Naive thymus-derived CD4-positive, alpha-beta T cell (primary cell): Measurements from ENCODE around the gene VPS13D. TPM values are rescaled to one million over a fixed set of nuclear protein-coding genes. Genes with fewer than 3 reads are reported as not detected.

Source experiments
- ATAC-seq: fragments of 150-1000 bp; cut with Tn5 transposase; 2 replicates; pipeline ENCODE4 v1.10.0; 2021; ENCODE audit warnings: mild to moderate bottlenecking, moderate library complexity
- CTCF ChIA-PET: fragments of 350-600 bp; sonication (Branson Sonifier 250); formaldehyde crosslinking; loops from one replicate; lab custom pipeline; 2021; ENCODE audit warnings: antibody characterized with exemption; lab: Charles Lee
- POLR2A ChIA-PET: fragments of 350-600 bp; sonication (Branson Sonifier 250); formaldehyde crosslinking; loops from one replicate; lab custom pipeline; 2021; ENCODE audit warnings: antibody characterized with exemption, inconsistent platforms; lab: Charles Lee
- DNase-seq, 9 donors: peaks; one replicate each; pipeline versions ENCODE4 v3.0.0 to v3.0.0-alpha.2; 2020 to 2022; ENCODE audit warnings: mixed read lengths in 1 of 9
- H3K27ac ChIP-seq: one replicate; pipeline ENCODE4 v1.7.0; 2013; ENCODE audit warnings: mild to moderate bottlenecking, low read depth, low read length, moderate library complexity
- H3K27me3 ChIP-seq, 2 donors: one replicate each; pipeline ENCODE4 v1.7.0; 2013; ENCODE audit warnings: low read length in 2 of 2, mild to moderate bottlenecking in 2 of 2, moderate library complexity in 2 of 2; ENCODE audit not compliant: control insufficient read depth in 2 of 2, insufficient read depth in 2 of 2
- H3K36me3 ChIP-seq, 3 experiments: 1 replicate in 2 of 3; 2 replicates in 1 of 3; pipeline ENCODE4 v1.7.0; 2013; ENCODE audit warnings: low read length in 3 of 3, mild to moderate bottlenecking in 3 of 3, moderate library complexity in 1 of 3; ENCODE audit not compliant: insufficient read depth in 3 of 3, control insufficient read depth in 2 of 3
- H3K4me1 ChIP-seq, 2 donors: one replicate each; pipeline ENCODE4 v1.7.0; 2013; ENCODE audit warnings: low read length in 2 of 2, mild to moderate bottlenecking in 2 of 2, moderate library complexity in 1 of 2; ENCODE audit not compliant: control insufficient read depth in 2 of 2, insufficient read depth in 2 of 2
- H3K4me3 ChIP-seq: 2 replicates; pipeline ENCODE4 v1.7.0; 2013; ENCODE audit warnings: mild to moderate bottlenecking, low read length
- H3K9me3 ChIP-seq, 3 experiments: 1 replicate in 2 of 3; 2 replicates in 1 of 3; pipeline ENCODE4 v1.7.0; 2013; ENCODE audit warnings: low read length in 3 of 3; ENCODE audit not compliant: control insufficient read depth in 2 of 3
- H3K27ac Mint-ChIP-seq, 9 donors: one replicate each; pipeline ENCODE4 v1.8.0; 2020 to 2022; ENCODE audit warnings: mixed read lengths in 9 of 9, mild to moderate bottlenecking in 8 of 9, moderate library complexity in 5 of 9, inconsistent platforms in 2 of 9
- H3K27me3 Mint-ChIP-seq, 5 donors: one replicate each; pipeline ENCODE4 v1.8.0; 2021 to 2022; ENCODE audit warnings: mixed read lengths in 5 of 5, mild to moderate bottlenecking in 1 of 5
- H3K36me3 Mint-ChIP-seq, 5 donors: one replicate each; pipeline ENCODE4 v1.8.0; 2020 to 2022; ENCODE audit warnings: mixed read lengths in 5 of 5, mild to moderate bottlenecking in 3 of 5, inconsistent platforms in 1 of 5
- H3K4me1 Mint-ChIP-seq, 7 donors: one replicate each; pipeline ENCODE4 v1.8.0; 2020 to 2022; ENCODE audit warnings: mixed read lengths in 7 of 7, mild to moderate bottlenecking in 3 of 7, inconsistent platforms in 1 of 7
- H3K4me3 Mint-ChIP-seq, 10 donors: one replicate each; pipeline ENCODE4 v1.8.0; 2020 to 2022; ENCODE audit warnings: mild to moderate bottlenecking in 10 of 10, mixed read lengths in 10 of 10, moderate library complexity in 6 of 10, inconsistent platforms in 2 of 10
- H3K9me3 Mint-ChIP-seq, 11 donors: one replicate each; pipeline ENCODE4 v1.8.0; 2020 to 2022; ENCODE audit warnings: mixed read lengths in 11 of 11, mild to moderate bottlenecking in 4 of 11, inconsistent platforms in 1 of 11, moderate library complexity in 1 of 11
- intact Hi-C, 2 donors: fragments of 100-400 bp; cut with micrococcal nuclease; formaldehyde crosslinking; loops; one replicate each; pipeline ENCODE4 v1.15.1; 2023
- polyA plus RNA-seq, 2 donors: library from polyadenylated mRNA; unstranded; fragments of 300-500 nt; fragmentation: Illumina TruSeq; gene quantifications; one replicate each; pipeline ENCODE4 v1.2.3, GENCODE V29; 2021
- total RNA-seq, 6 experiments: library from RNA in 5 of 6; stranded (reverse) in 5 of 6; gene quantifications; 1 replicate in 5 of 6; 2 replicates in 1 of 6; pipeline ENCODE4 v1.2.3 and lab custom pipeline; 2021 to 2026

VPS13D gene
- total and polyA plus RNA-seq, 7 experiments from 2014 or later, result 6.5 to 94.4 (median 73.2) TPM

DNA sequence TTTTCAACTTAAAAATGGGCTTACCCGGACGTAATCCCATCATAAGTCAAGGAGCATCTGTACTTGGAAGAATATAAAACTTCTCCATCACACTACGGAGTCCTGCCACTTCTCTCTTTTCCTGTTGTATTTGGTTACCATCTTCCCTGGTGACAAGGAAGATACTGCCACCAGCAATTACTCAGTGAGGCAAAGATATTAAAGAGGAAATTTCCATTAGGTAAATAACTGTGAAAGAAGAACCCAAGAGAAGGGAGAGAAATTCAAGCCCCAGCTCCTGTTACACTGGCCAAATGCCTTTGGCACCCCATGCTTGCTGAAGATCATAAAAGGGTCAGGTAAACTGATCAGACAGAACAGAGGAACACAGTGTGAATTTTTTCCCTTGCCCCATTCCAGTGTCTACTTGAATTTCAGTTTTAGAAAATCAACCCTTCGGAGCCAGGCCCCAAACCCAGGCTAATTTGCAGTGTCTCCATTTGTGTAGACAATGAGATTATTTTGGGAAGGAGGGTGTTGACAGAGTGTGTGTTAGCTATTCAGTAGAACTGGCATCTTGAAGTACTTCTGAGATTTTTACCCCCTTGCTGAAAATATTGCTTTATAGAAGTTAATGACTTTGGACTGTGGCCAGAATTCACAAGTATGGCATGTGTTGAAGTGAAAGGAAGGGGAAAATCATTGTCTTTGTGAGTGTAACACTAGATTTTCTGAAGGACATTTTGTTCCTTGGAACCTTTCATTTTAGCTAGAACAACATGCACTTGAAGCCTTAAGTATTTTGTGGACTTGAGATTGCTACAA is 221.1 kb downstream of the VPS13D start:
- CTCF ChIA-PET, result interaction anchor here (0.8 to 1.6 kb wide), 4 partner anchors 23 to 169 kb away, joined by 3 to 5 read pairs (median 3); no protein-coding TSS in a partner anchor
- peaks cover under 1 to 58% (median 7%) of the 10 kb centered on the region in 5 donors for H3K36me3 Mint-ChIP-seq
- no peaks in the 10 kb centered on the region for H3K9me3 Mint-ChIP-seq
- H3K4me3 Mint-ChIP-seq, result peak overlapping the region in 7 of 10 donors; percentile 78 to 94 (median 81)
- H3K4me1 Mint-ChIP-seq, result peaks cover 52 to 98% (median 92%) of the 10 kb centered on the region in 7 donors
- Histone ChIP-seq H3K36me3 (no peaks in the 10 kb centered on the region), H3K9me3 (no peaks in the 10 kb centered on the region), H3K27ac (no peak overlapping the region), H3K4me3 (no peak overlapping the region), H3K27me3 (no peaks in the 10 kb centered on the region), H3K4me1 (peaks cover 29 to 92% of the 10 kb centered on the region in 2 donors)
- POLR2A ChIA-PET, result interaction anchor here (0.9 to 14.5 kb wide), 9 partner anchors 8 to 153 kb away, joined by 3 to 212 read pairs (median 8); no protein-coding TSS in a partner anchor
- H3K27ac Mint-ChIP-seq, result peak overlapping the region; percentile 76 to 98 (median 94)
- H3K27me3 Mint-ChIP-seq, result peaks cover 0 to 18% (median 0%) of the 10 kb centered on the region in 5 donors
- no peak for ATAC-seq
- DNase-seq, result no peak
- intact Hi-C loops, result no loop called here

DNA sequence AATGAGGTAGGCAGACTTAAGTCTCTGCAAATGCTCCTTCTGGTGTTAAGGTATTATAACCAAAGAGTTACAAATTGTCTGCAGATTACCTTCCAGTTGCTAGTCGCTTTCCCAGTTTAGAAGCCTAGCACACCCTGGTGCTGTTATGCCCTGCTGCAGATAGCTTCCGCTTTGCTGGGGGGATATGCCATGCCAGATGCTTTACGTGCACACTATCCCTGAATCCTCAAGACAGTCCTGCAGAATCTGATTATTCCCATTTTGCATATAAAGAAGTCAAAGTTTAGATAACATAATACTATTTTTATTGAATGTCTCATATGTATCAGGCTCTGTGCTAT is 221.7 kb downstream of the VPS13D start:
- intact Hi-C loops, result no loop called here
- no peak overlapping the region for H3K27ac ChIP-seq
- peaks cover 52 to 98% (median 94%) of the 10 kb centered on the region in 7 donors for H3K4me1 Mint-ChIP-seq
- H3K27ac Mint-ChIP-seq, result peak overlapping the region in 7 of 9 donors; percentile 55 to 97 (median 82)
- peak overlapping the region in 4 of 10 donors; percentile 10 to 81 (median 30) for H3K4me3 Mint-ChIP-seq
- peaks cover 29 to 93% of the 10 kb centered on the region in 2 donors for H3K4me1 ChIP-seq
- ATAC-seq (no peak), DNase-seq (no peak)
- ChIA-PET POLR2A (interaction anchor here (0.5 to 14.5 kb wide), 6 partner anchors 10 to 1166 kb away, joined by 3 to 212 read pairs (median 6); no protein-coding TSS in a partner anchor), CTCF (interaction anchor here (1.6 kb wide), 2 partner anchors 59 to 169 kb away, joined by 3 to 5 read pairs; no protein-coding TSS in a partner anchor)
- H3K27me3 ChIP-seq, result no peaks in the 10 kb centered on the region
- no peak overlapping the region for H3K4me3 ChIP-seq
- H3K27me3 Mint-ChIP-seq, result peaks cover 0 to 15% (median 0%) of the 10 kb centered on the region in 5 donors
- H3K9me3 Mint-ChIP-seq, result no peaks in the 10 kb centered on the region
- H3K9me3 ChIP-seq, result no peaks in the 10 kb centered on the region
- H3K36me3 ChIP-seq, result no peaks in the 10 kb centered on the region
- H3K36me3 Mint-ChIP-seq, result peaks cover under 1 to 53% (median 6%) of the 10 kb centered on the region in 5 donors

DNA sequence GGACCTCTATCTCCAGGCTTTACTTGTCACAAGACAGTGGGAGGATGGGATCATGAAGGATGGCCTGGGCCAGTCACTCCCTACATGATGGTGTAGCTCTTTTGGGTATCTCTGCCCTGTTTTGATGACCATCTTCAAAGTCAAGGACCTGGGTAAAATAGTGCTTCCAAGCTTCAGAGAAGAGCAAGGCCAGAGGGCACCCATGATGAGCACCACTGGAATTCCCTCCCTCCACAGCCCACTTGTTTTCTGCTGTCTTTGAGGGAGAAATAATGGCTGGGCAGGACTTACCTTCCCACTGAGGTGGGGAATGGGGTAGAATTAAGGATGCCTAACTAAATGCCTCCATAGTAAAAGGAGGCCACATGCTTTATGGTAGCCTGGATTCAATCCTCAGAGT is 222.4 kb downstream of the VPS13D start:
- H3K4me3 ChIP-seq, result no peak overlapping the region
- DNase-seq (no peak), ATAC-seq (no peak)
- H3K9me3 ChIP-seq, result no peaks in the 10 kb centered on the region
- Mint-ChIP-seq H3K4me1 (peaks cover 58 to 98% (median 95%) of the 10 kb centered on the region in 7 donors), H3K9me3 (no peaks in the 10 kb centered on the region), H3K4me3 (peak overlapping the region in 6 of 10 donors; percentile 6 to 82 (median 76)), H3K27me3 (peaks cover 0 to 12% (median 0%) of the 10 kb centered on the region in 5 donors), H3K27ac (peak overlapping the region in 7 of 9 donors; percentile 65 to 98 (median 89)), H3K36me3 (peaks cover 0 to 52% (median 11%) of the 10 kb centered on the region in 5 donors)
- peaks cover 0 to 4% (median 0%) of the 10 kb centered on the region in 3 experiments for H3K36me3 ChIP-seq
- intact Hi-C loops, result no loop called here
- no peaks in the 10 kb centered on the region for H3K27me3 ChIP-seq
- no peak overlapping the region for H3K27ac ChIP-seq
- ChIA-PET POLR2A (interaction anchor here (0.9 to 14.5 kb wide), 5 partner anchors 9 to 69 kb away, joined by 3 to 212 read pairs (median 3); no protein-coding TSS in a partner anchor), CTCF (interaction anchor here (1.6 kb wide), 1 partner anchor 168 kb away, joined by 3 read pairs; no protein-coding TSS in a partner anchor)
- H3K4me1 ChIP-seq, result peaks cover 29 to 94% of the 10 kb centered on the region in 2 donors

DNA sequence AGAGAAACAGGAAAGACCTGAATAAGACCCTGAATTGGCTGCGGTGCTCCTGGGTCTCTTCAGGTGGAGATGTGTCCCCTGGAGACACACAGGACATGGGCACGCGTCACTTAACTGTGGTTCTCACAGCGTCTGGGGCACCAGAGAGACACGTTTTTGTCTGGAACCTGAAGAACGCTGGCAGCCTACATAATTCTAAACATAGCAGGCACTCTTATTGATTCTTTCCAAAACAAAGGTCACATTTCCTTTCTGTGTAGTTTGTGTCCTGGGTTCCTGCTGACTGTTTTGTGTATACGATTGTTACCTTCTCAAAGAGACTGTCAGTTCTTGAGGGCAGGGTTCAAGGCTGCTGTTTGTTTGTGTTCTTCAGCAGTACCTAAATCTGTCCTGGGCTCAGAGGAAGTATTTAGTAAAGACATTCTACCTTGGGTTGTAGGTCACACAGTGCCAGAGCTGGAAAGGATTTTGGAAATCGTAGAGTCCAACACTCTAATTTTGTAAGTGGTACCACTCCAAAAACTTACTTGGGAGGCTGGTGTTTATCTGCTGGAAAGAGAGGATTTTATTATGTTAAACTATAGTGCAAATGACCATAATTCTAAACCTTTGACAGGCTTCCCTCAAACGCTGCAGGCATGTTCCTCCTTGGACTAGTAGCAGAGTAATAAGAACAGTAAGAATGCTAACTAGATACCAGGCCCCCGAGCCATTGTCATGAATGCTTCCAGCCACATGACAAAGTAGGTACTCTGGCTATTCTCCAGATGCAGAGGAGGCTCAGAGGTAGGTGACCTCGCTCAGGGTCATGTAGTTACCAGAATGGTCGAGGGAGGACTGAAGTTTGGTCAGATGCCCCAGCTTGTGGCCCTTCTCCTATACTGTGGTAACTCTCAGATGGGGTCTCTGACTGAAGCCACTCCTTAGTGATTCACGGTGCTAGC is 223.8 kb downstream of the VPS13D start:
- peak overlapping the region; percentile 28 for H3K27ac ChIP-seq
- peaks cover 0 to 55% (median 11%) of the 10 kb centered on the region in 5 donors for H3K36me3 Mint-ChIP-seq

DNA sequence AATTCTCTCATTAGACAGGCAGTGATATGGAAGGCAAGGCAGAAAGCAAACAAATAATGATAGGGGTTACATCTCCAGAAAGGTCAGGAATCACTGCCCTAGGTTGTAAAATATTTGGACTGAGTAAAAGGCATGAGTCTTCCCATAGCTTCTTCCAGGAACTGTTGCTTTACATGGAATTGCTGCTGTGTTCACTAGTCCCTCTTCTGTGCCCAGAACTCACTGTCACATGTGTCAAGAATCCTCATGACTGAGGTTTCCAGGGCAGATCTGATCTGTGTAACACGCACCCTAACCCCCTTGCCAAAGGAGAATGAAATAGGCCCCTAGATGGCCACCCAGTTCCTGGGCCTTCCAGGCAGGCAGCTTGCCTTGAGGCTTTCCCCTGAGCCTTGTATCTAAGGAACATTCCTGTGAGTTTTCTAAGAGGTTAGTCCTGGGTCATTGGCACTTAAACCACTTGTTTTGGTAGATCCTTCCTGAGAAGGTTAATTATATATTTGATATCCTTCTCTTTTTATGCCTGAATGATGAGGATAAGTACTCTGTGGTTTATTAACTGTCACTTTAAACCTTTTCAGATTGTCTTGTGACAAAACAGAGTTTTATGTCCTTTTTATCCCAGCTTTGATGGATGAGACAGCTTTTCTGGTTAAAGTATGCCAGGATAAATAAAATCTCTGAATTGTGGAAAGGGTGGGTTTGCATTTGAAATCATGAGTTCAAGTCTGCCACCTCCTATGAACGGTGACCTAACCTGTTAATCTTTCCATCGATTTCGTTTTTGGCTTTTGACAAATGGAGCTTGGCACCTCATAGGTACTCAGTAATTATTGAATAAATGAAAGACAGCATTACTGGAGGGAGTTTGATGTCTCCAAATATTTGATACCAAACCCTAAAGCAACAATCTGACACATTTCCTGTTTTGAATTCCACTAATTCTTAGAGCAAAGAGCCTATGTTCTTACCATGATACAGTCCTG is 224.9 kb downstream of the VPS13D start:
- Mint-ChIP-seq H3K4me1 (peaks cover 44 to 95% (median 93%) of the 10 kb centered on the region in 7 donors), H3K27ac (peak overlapping the region; percentile 11 to 98 (median 91)), H3K4me3 (peak overlapping the region in 9 of 10 donors; percentile 14 to 81 (median 61)), H3K36me3 (peaks cover 0 to 59% (median 11%) of the 10 kb centered on the region in 5 donors), H3K9me3 (no peaks in the 10 kb centered on the region), H3K27me3 (peaks cover 0 to 10% (median 0%) of the 10 kb centered on the region in 5 donors)
- H3K9me3 ChIP-seq, result no peaks in the 10 kb centered on the region
- DNase-seq, result no peak
- peaks cover 12 to 91% of the 10 kb centered on the region in 2 donors for H3K4me1 ChIP-seq
- peaks cover 0 to 6% (median 0%) of the 10 kb centered on the region in 3 experiments for H3K36me3 ChIP-seq
- intact Hi-C loops, result no loop called here
- H3K27ac ChIP-seq, result peak overlapping the region; percentile 28
- H3K27me3 ChIP-seq, result no peaks in the 10 kb centered on the region
- CTCF ChIA-PET, result no interaction called here
- ATAC-seq, result no peak
- POLR2A ChIA-PET, result interaction anchor here (0.6 to 14.5 kb wide), 8 partner anchors 9 to 109 kb away, joined by 3 to 212 read pairs (median 4); no protein-coding TSS in a partner anchor
- no peak overlapping the region for H3K4me3 ChIP-seq

More for the DNA sequence above, 223.8 kb downstream of the VPS13D start:
- no peak overlapping the region for H3K4me3 ChIP-seq
- ChIA-PET POLR2A (interaction anchor here (0.6 to 14.5 kb wide), 6 partner anchors 14 to 88 kb away, joined by 3 to 212 read pairs (median 4); no protein-coding TSS in a partner anchor), CTCF (no interaction called here)
- no peaks in the 10 kb centered on the region for H3K27me3 ChIP-seq
- Mint-ChIP-seq H3K4me1 (peaks cover 52 to 98% (median 97%) of the 10 kb centered on the region in 7 donors), H3K9me3 (no peaks in the 10 kb centered on the region), H3K4me3 (peak overlapping the region; percentile 39 to 82 (median 68)), H3K27ac (peak overlapping the region; percentile 80 to 98 (median 91)), H3K27me3 (peaks cover 0 to 10% (median 0%) of the 10 kb centered on the region in 5 donors)
- H3K9me3 ChIP-seq, result no peaks in the 10 kb centered on the region
- intact Hi-C loops, result loop anchor here in 1 of 2 donors (1.0 kb wide), 1 partner anchor 57 kb away; no protein-coding TSS in a partner anchor
- ATAC-seq, result peak; percentile 31
- H3K4me1 ChIP-seq, result peaks cover 19 to 94% of the 10 kb centered on the region in 2 donors
- peak in 6 of 9 donors; percentile 37 to 60 (median 51) for DNase-seq
- H3K36me3 ChIP-seq, result peaks cover 0 to 6% (median 0%) of the 10 kb centered on the region in 3 experiments
